ENCODE results near the gene DLG2.

Gene DLG2

GRCh38 chr11:84518631-84519183 is 1108.4 kb downstream of the DLG2 start:
- no peak overlapping the region for H3K4me3 ChIP-seq (ENCODE audit: low read depth, low read length)
- no peak for DNase-seq (ENCODE audit: low read depth)
- TF ChIP-seq CTCF (IDR thresholded peaks at IDR 0.05; ENCODE audit: control insufficient read depth, extremely low read depth, insufficient read depth) = no peak

- H3K4me3 ChIP-seq (ENCODE audit: low read depth, low read length) = no peak overlapping the region
Measured at GRCh38 chr11:84514436-84514835, 1112.7 kb downstream of the DLG2 start.

GRCh38 chr11:84503503-84503902 is 1123.6 kb downstream of the DLG2 start:
- TF ChIP-seq CTCF (IDR thresholded peaks at IDR 0.05; ENCODE audit: control insufficient read depth, extremely low read depth, insufficient read depth) = no peak
- no peak overlapping the region for H3K4me3 ChIP-seq (ENCODE audit: low read depth, low read length)
- DNase-seq (ENCODE audit: low read depth) = no peak

More at GRCh38 chr11:84514436-84514835, 1112.7 kb downstream of the DLG2 start:
- no peak for TF ChIP-seq CTCF (IDR thresholded peaks at IDR 0.05; ENCODE audit: control insufficient read depth, extremely low read depth, insufficient read depth)
- no peak for DNase-seq (ENCODE audit: low read depth)

GRCh38 chr11:84501750-84502149 is 1125.4 kb downstream of the DLG2 start:
- no peak for DNase-seq (ENCODE audit: low read depth)
- no peak for TF ChIP-seq CTCF (IDR thresholded peaks at IDR 0.05; ENCODE audit: control insufficient read depth, extremely low read depth, insufficient read depth)
- no peak overlapping the region for H3K4me3 ChIP-seq (ENCODE audit: low read depth, low read length)

GRCh38 chr11:84497981-84498411 is 1129.1 kb downstream of the DLG2 start:
- no peak for TF ChIP-seq CTCF (IDR thresholded peaks at IDR 0.05; ENCODE audit: control insufficient read depth, extremely low read depth, insufficient read depth)
- DNase-seq (ENCODE audit: low read depth) = no peak
- no peak overlapping the region for H3K4me3 ChIP-seq (ENCODE audit: low read depth, low read length)

- H3K4me3 ChIP-seq (ENCODE audit: low read depth, low read length) = no peak overlapping the region
- DNase-seq (ENCODE audit: low read depth) = no peak
- TF ChIP-seq CTCF (IDR thresholded peaks at IDR 0.05; ENCODE audit: control insufficient read depth, extremely low read depth, insufficient read depth) = no peak
Measured at GRCh38 chr11:84497181-84497580, 1130.0 kb downstream of the DLG2 start.

GRCh38 chr11:84496122-84496521 is 1131.0 kb downstream of the DLG2 start:
- no peak for TF ChIP-seq CTCF (IDR thresholded peaks at IDR 0.05; ENCODE audit: control insufficient read depth, extremely low read depth, insufficient read depth)
- no peak overlapping the region for H3K4me3 ChIP-seq (ENCODE audit: low read depth, low read length)
- DNase-seq (ENCODE audit: low read depth) = no peak
